OCI-LY7 (cell line): ENCODE measurements around the gene GARIN5B.

ENCODE experiments used
- CTCF ChIP-seq: fragments of 200-600 bp; sonication (generic); conservative IDR thresholded peaks from 2 replicates; pipeline ENCODE4 v1.5.1; 2014; ENCODE audit warnings: mild to moderate bottlenecking, antibody characterized with exemption, low read length, moderate library complexity, mixed read lengths
- EZH2phosphoT487 ChIP-seq: fragments of 200-600 bp; sonication (generic); IDR thresholded peaks from 2 replicates; pipeline ENCODE4 v1.6.1; 2018; ENCODE audit warnings: low read depth, borderline replicate concordance, mild to moderate bottlenecking, mixed run types, antibody characterized with exemption, low read length, moderate library complexity, mixed read lengths

GRCh38 chr19:55311397-55311796 lies 51.7 kb downstream of the GARIN5B start:
- TF ChIP-seq CTCF = no peak
- TF ChIP-seq EZH2phosphoT487 = no peak
